ENCODE results near the gene DNAH2.
"Not testable (repeated sequence)": the region's sequence is repeated elsewhere in the genome, so short reads cannot be mapped to it uniquely, and the experiment has no call there.

The DNAH2 gene

GRCh38 chr17:7777017-7777416 is 59.5 kb downstream of the DNAH2 start:
- no peak for DNase-seq

- no peak for DNase-seq
Measured at GRCh38 chr17:7780736-7781135, 63.2 kb downstream of the DNAH2 start.

- DNase-seq = no peak
Measured at GRCh38 chr17:7781429-7781828, 63.9 kb downstream of the DNAH2 start.

- no peak for DNase-seq
Measured at GRCh38 chr17:7782240-7782639, 64.7 kb downstream of the DNAH2 start.

- no peak for DNase-seq
Measured at GRCh38 chr17:7786866-7787265, 69.3 kb downstream of the DNAH2 start.

- DNase-seq = no peak
Measured at GRCh38 chr17:7789131-7789530, 71.6 kb downstream of the DNAH2 start.

GRCh38 chr17:7790150-7790549 is 72.6 kb downstream of the DNAH2 start:
- DNase-seq = no peak

GRCh38 chr17:7792611-7793010 is 75.1 kb downstream of the DNAH2 start:
- no peak for DNase-seq

- DNase-seq = no peak
Measured at GRCh38 chr17:7794075-7794663, 76.6 kb downstream of the DNAH2 start.

GRCh38 chr17:7797976-7798375 is 80.4 kb downstream of the DNAH2 start:
- DNase-seq = no peak

- no peak for DNase-seq
Measured at GRCh38 chr17:7798839-7799238, 81.3 kb downstream of the DNAH2 start.

- no peak for DNase-seq
Measured at GRCh38 chr17:7803981-7804380, 86.4 kb downstream of the DNAH2 start.

GRCh38 chr17:7806587-7806986 is 89.0 kb downstream of the DNAH2 start:
- no peak for DNase-seq

GRCh38 chr17:7807206-7807605 is 89.7 kb downstream of the DNAH2 start:
- DNase-seq = no peak

- DNase-seq = no peak
Measured at GRCh38 chr17:7809086-7809790, 91.7 kb downstream of the DNAH2 start.

- DNase-seq = not testable (repeated sequence)
Measured at GRCh38 chr17:7809791-7810343, 92.3 kb downstream of the DNAH2 start.

GRCh38 chr17:7811251-7811650 is 93.7 kb downstream of the DNAH2 start:
- no peak for DNase-seq

- no peak for DNase-seq
Measured at GRCh38 chr17:7814969-7815368, 97.4 kb downstream of the DNAH2 start.

GRCh38 chr17:7816926-7817642 is 99.5 kb downstream of the DNAH2 start:
- no peak for DNase-seq

- no peak for DNase-seq
Measured at GRCh38 chr17:7817643-7817964, 100.1 kb downstream of the DNAH2 start.

GRCh38 chr17:7818026-7818425 is 100.5 kb downstream of the DNAH2 start:
- no peak for DNase-seq

GRCh38 chr17:7818746-7819645 is 101.5 kb downstream of the DNAH2 start:
- DNase-seq = no peak

- DNase-seq = no peak
Measured at GRCh38 chr17:7820231-7820630, 102.7 kb downstream of the DNAH2 start.
